ENCODE measurements around the gene KMT2B. TPM values are rescaled to one million over a fixed set of nuclear protein-coding genes. Genes with fewer than 3 reads are reported as not detected.

Gene KMT2B
- total and polyA plus RNA-seq, 9 of the 15 experiments (the other 6 are each of a cell fraction or from before 2014, with no cell fraction given), result 0.63 to 43.9 (median 8.1) TPM

- POLR2A ChIA-PET, result interaction anchor here (0.6 to 1.0 kb wide), 3 partner anchors 12 to 272 kb away, joined by 3 to 5 read pairs (median 4); no protein-coding TSS in a partner anchor
- TF ChIP-seq BHLHE40 (IDR thresholded peaks at IDR 0.05; ENCODE audit: low read length) (no peak), ZNF77 (CRISPR knock-in tag; IDR thresholded peaks at IDR 0.05) (no peak), GTF2A2 (tag; IDR thresholded peaks at IDR 0.05) (no peak), COPS2 (conservative IDR thresholded peaks at IDR 0.05) (no peak)
- CTCF ChIA-PET (ENCODE audit: low intra/inter-chr PET ratio), result no interaction called here
- H2AFZ ChIP-seq (ENCODE audit: low read depth, low read length), result no peak overlapping the region
- no peaks in the 10 kb centered on the region; the same call in 2 of the 3 replicates for H3K79me2 ChIP-seq (ENCODE audit: control insufficient read depth, insufficient read depth, low read length)
- BruUV-seq (replicated peaks), result no TSS peak
- no peak for ATAC-seq
- H3K27ac ChIP-seq (ENCODE audit: extremely low read depth, low read depth, low read length), result no peak overlapping the region
- peaks cover 91% of the 10 kb centered on the region; the same call in 2 of the 3 replicates for H3K36me3 ChIP-seq (ENCODE audit: control insufficient read depth, insufficient read depth, low read length)
- H3K4me2 ChIP-seq (ENCODE audit: insufficient read depth, low read length), result no peak overlapping the region
- no peak for FAIRE-seq
- H3K9me3 ChIP-seq (replicated peaks; ENCODE audit: control insufficient read depth, insufficient read depth, low read depth, low read length), result no peaks in the 10 kb centered on the region
- H3K27me3 ChIP-seq (ENCODE audit: control insufficient read depth in 2 of 2, insufficient read depth in 2 of 2, low read length in 2 of 2), result no peaks in the 10 kb centered on the region
- DNase-seq (ENCODE audit: extremely low read depth in 1 of 4, low spot score in 3 of 4), result no peak
- no peaks in the 10 kb centered on the region for H3K9me1 ChIP-seq (ENCODE audit: control insufficient read depth, insufficient read depth, low read length)
- in situ Hi-C loops (cut with MboI), result no loop called here
- 75% methylated on average over 5 of the region's 5 CpGs for WGBS (ENCODE audit: insufficient coverage, low coverage, missing lambda C conversion rate)
- intact Hi-C loops (cut with micrococcal nuclease), result no loop called here
- H4K20me1 ChIP-seq (replicated peaks; ENCODE audit: control insufficient read depth, insufficient read depth, low read length), result no peaks in the 10 kb centered on the region
- H3K4me3 ChIP-seq, result no peak overlapping the region
- no peak overlapping the region; a peak in 1 of 4 replicates for H3K9ac ChIP-seq (ENCODE audit: insufficient read depth in 1 of 2, low read depth in 2 of 2, low read length in 2 of 2)
- H3K4me1 ChIP-seq (replicated peaks in 1 of 2; ENCODE audit: control insufficient read depth in 2 of 2, insufficient read depth in 2 of 2, low read length in 2 of 2), result peaks cover 3 to 24% of the 10 kb centered on the region in 2 experiments; a peak in 4 of 5 replicates
Measured at GRCh38 chr19:35734889-35735288, 17.1 kb downstream of the KMT2B start.

Measured in K562 (cell line).